Occipital lobe (tissue), 2 donors: ENCODE measurements around the gene TMC3. TPM values are rescaled to one million over a fixed set of nuclear protein-coding genes. Genes with fewer than 3 reads are reported as not detected.
"Not testable (repeated sequence)": the region's sequence is repeated elsewhere in the genome, so short reads cannot be mapped to it uniquely, and the experiment has no call there.

ENCODE experiments used
- DNase-seq: peaks from one replicate; lab custom pipeline; 2025; lab: John Stamatoyannopoulos, UW
- total RNA-seq: library from RNA; depleted of rRNA; stranded (reverse); fragments of >200 nt; gene quantifications from one replicate; pipeline ENCODE4 v1.2.3, GENCODE V29; 2014

The TMC3 gene
- total RNA-seq, 1 donor from 2014 or later, result 0.47 TPM

DNA sequence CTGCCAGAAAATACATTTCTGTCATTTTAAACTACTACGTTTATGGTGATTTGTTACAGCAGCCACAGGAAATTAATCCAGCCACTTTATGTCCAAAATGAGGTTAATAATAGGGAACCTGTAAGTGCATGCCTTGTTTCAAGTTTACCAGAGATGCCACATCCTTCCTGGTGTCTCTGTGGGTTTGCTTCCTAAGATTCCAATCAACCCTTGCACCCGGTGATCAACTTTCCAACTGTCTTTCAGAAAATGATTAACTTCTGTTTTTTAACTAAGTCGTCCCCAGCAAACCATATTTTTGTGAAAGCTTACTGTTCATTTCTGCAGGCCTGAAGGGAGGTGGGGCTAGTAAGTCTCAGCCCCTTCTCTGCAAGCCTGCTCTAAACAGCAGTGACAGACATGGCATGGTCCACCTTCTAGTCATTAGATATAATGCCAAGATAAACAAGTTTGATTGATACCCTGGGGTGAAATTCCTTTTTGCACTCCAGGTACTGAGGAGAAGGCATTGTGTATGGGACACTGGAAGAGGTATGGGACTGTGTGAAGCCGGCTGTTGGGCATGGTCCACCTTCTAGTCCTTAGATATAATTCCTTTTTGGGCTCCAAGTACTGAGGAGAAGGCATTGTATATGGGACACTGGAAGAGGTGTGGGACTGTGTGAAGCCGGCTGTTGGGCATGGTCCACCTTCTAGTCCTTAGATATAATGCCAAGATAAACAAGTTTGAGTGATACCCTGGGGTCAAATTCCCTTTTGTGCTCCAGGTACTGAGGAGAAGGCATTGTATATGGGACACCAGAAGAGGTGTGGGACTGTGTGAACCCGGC lies 11.1 kb upstream of the TMC3 start:
- DNase-seq, result no peak

DNA sequence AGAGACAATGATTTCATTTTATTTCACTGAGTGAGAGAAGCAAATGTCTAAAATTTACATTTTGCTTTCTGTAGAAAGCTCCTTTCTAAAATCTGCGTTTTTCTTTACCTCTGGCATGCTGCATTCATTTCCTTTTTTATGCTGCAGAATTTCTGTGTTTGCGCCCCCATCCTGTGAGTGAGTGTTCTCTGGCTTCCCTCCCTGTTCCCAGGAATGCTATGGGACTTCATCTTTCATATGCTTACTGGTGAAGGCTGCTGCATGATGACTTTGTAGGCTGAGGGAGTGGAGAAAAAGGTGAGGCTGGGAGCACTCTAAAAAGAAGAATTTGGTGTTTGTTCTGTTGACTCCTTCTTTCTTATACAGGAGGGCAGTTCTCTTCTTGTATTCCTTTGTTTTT lies 7.7 kb upstream of the TMC3 start:
- no peak for DNase-seq

DNA sequence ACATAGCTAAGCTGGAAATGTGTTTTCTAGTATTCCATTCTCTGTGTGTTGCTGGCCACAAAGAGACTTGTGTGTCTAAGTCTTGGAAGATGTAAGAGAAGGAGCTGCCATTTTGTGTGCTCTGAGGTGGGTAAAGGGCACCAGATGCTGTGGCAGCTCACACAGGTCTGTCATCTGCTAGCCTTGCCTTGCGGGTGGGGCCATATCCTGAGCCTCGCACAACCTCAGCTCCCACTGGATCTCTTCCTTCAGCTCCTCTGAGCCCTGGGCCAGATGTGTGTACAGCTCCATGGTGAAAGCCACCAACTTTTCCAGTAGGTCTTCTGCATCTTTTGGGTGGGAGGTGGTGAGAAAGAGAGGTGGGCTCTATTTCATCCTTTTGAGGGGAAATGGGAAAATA lies 6.7 kb upstream of the TMC3 start:
- no peak for DNase-seq

GRCh38 chr15:81380203-81380602 lies 6.2 kb upstream of the TMC3 start:
- DNase-seq, result no peak

DNA sequence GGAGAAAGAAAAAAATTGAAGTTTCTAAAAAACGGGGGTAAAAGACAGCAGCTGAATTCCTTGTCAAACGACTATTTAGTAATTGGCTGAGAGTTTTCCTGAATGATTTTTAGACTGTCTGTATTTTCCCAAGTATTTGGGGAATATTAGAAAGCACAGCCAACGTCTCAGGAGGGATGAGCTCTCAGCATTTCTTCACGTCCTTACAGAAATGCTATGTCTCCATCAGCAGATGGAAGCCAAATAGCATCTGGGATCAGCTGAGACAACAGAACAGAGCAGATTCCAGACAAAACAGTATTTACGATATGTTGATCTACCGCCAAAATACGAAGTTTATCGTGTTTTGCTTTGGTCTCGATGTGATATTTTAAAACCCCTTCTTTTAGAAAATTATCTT lies 5.3 kb upstream of the TMC3 start:
- DNase-seq, result no peak

GRCh38 chr15:81378443-81378842 lies 4.4 kb upstream of the TMC3 start:
- DNase-seq, result no peak

- DNase-seq, result no peak
Measured at GRCh38 chr15:81377871-81378270, 3.9 kb upstream of the TMC3 start.

- DNase-seq, result no peak
Measured at GRCh38 chr15:81376231-81376630, 2.2 kb upstream of the TMC3 start.

DNA sequence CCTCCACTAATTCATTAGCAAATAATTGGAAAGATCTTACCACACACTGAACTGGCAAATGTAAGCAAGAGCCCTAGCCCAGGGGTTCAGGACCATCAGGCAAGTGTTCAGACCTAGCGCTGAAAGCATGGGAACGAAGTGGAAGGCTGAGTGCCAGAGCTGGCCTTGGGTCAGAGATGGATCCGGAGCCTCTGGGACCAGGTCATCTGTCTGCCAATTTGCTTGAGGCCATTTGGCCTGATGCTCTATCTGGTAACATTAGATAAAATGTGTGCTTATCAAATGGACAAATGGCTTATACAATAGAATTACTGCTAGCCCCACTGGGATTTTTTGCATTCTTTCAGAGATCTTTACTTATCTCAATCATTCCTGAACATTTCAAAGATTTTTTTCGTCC lies 1.4 kb upstream of the TMC3 start:
- DNase-seq, result no peak

- no peak for DNase-seq
Measured at GRCh38 chr15:81373176-81373575, 837 bp downstream of the TMC3 start.

- DNase-seq, result no peak
Measured at GRCh38 chr15:81372575-81372974, 1.4 kb downstream of the TMC3 start.

GRCh38 chr15:81363718-81364500 lies 10.1 kb downstream of the TMC3 start:
- no peak for DNase-seq

DNA sequence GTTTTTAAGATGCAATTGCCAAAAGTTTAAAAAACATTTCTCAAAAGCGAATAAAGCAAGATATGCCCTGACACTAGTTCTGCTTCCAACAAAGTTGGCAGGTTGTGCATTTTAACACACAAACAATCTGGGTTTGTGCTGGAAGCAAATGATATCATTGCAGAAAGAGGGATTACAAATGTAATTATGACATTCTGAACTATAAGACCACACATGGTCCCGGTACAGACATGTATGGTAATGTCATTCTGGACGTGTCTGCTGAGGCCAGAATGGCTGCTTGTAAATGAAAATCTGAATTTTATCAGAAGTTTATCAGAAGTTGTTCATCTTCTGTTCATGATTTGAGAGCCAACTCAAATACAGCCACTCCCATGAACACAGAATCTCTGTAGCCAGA lies 10.7 kb downstream of the TMC3 start:
- no peak for DNase-seq

DNA sequence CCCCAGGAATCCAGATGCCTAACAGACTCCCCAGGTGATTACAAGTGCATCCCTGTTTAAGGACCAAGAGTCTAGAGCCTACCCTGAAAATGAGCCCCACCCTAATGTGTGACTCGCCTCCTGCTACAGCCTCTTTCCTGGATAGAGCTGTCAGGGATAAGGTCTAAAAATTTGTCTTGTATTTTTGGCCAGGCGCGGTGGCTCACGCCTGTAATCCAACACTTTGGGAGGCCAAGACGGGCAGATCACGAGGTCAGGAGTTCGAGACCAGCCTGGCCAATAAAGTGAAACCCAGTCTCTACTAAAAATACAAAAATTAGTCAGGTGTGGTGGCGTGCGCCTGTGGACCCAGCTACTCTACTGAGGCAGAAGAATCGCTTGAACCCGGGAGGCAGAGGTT lies 11.2 kb downstream of the TMC3 start:
- no peak for DNase-seq

- no peak for DNase-seq
Measured at GRCh38 chr15:81361891-81362290, 12.1 kb downstream of the TMC3 start.

- DNase-seq, result no peak
Measured at GRCh38 chr15:81360491-81360890, 13.5 kb downstream of the TMC3 start.

GRCh38 chr15:81358248-81358647 lies 15.8 kb downstream of the TMC3 start:
- no peak for DNase-seq

DNA sequence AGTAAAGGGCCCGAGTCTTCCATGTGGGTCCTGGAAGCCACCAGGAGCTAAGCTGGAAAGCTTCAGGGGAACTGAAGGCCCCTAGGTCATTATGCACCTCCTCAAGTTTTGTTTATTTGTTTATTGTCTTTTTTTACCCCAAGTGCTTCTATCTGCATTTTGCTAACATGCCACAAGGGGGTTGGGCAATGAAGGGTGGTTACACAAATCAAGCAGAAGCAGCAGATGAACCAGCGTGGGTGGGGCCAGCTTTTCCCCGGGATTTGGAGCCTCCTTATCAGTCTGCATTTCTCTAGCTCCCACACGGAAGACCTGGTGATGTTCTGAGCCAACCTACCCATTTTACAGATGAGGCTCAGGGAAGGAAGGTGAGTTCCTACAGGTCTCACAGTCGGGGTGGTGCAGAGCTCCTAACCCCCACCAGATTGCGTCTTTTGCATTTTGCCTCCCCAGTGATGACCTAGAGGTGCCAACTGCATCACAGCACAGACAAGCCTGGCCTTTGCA lies 16.8 kb downstream of the TMC3 start:
- no peak for DNase-seq

GRCh38 chr15:81356252-81356651 lies 17.8 kb downstream of the TMC3 start:
- DNase-seq, result no peak

- DNase-seq, result no peak
Measured at GRCh38 chr15:81351651-81352050, 22.4 kb downstream of the TMC3 start.

DNA sequence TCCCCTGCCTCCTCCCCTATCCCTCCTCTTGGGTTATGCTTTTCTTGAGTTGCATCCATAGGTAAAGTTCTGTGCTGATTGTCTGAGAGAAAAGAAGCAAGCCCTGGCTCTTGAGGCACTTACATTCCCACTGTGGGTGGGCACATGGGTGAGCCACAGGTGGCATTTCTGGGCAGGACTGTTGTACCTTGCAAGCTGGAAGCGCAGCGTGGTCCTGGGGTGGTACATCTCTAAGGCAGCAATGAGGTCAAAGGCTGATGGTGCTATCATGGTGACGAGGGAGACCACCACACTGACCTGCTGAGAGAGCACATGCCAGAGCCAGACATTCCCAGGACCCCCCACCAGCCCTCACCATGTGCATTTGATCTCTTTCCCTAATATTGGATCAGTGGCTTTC lies 24.7 kb downstream of the TMC3 start:
- no peak for DNase-seq

DNA sequence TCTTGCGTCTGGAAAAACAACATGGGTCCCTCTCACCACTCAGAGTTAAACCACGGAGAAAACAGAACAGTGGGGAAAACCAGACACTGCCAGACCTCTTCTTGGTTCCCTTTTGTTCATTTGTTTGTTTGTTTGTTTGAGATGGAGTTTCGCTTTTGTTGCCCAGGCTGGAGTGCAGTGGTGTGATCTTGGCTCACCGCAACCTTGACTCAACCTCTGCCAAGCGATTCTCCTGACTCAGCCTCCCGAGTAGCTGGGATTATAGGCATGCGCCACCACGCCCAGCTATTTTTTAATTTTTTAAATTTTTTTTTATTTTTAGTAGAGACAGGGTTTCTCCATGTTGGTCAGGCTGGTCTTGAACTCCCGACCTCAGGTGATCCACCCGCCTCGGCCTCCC lies 25.3 kb downstream of the TMC3 start:
- not testable (repeated sequence) for DNase-seq

GRCh38 chr15:81347910-81348309 lies 26.1 kb downstream of the TMC3 start:
- no peak for DNase-seq
